22Rv1 (cell line): ENCODE measurements around the gene SPATA31E1.

Experiments
- H3K27ac ChIP-seq: fragments of 450-650 bp; 2 replicates; pipeline ENCODE4 v1.5.1; 2017
- CTCF ChIP-seq: fragments of 450-650 bp; IDR thresholded peaks from 2 replicates; pipeline ENCODE4 v1.5.1; 2017; ENCODE audit warnings: mild to moderate bottlenecking
- ZFX ChIP-seq: fragments of 450-650 bp; IDR thresholded peaks from 2 replicates; pipeline ENCODE4 v1.6.1; 2017; ENCODE audit warnings: antibody characterized with exemption, borderline replicate concordance

The SPATA31E1 gene

GRCh38 chr9:87857948-87858335, 24.7 kb upstream of the SPATA31E1 start:
- TF ChIP-seq CTCF (no peak), ZFX (no peak)
- no peak overlapping the region for H3K27ac ChIP-seq

GRCh38 chr9:87859137-87859536, 23.5 kb upstream of the SPATA31E1 start:
- TF ChIP-seq ZFX, result no peak
- TF ChIP-seq CTCF, result no peak
- no peak overlapping the region for H3K27ac ChIP-seq

GRCh38 chr9:87859786-87860185, 22.9 kb upstream of the SPATA31E1 start:
- no peak overlapping the region for H3K27ac ChIP-seq
- TF ChIP-seq CTCF (no peak), ZFX (no peak)

- no peak for TF ChIP-seq CTCF
- TF ChIP-seq ZFX, result no peak
- H3K27ac ChIP-seq, result no peak overlapping the region
Measured at GRCh38 chr9:87861332-87861731, 21.3 kb upstream of the SPATA31E1 start.

- no peak overlapping the region for H3K27ac ChIP-seq
- TF ChIP-seq ZFX, result no peak
- TF ChIP-seq CTCF, result no peak
Measured at GRCh38 chr9:87862536-87863268, 20.0 kb upstream of the SPATA31E1 start.

GRCh38 chr9:87863882-87864465, 18.7 kb upstream of the SPATA31E1 start:
- TF ChIP-seq ZFX (no peak), CTCF (no peak)
- H3K27ac ChIP-seq, result no peak overlapping the region

GRCh38 chr9:87864915-87865314, 17.8 kb upstream of the SPATA31E1 start:
- TF ChIP-seq CTCF, result no peak
- no peak for TF ChIP-seq ZFX
- no peak overlapping the region for H3K27ac ChIP-seq
